ENCODE measurements around the gene MAGEB1.

DNA sequence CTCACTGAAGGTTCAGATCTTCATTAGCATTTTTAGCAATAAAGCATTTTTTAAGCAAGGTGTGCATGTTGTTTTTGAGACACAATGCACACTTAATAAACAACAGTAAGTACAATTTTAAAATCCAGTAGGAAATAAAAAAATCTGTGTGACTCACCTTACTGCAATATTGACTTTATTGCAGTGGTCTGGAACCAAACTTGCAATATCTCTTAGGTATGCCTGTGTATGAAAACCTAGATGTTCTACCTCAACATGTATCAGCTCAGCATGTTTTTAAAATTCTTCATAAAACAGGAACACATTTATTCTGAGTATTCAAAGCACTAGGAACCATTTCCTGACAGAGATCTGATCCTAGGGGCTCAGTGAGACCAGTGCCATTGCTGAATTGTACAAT is 35.6 kb downstream of the MAGEB1 start:
- TF ChIP-seq, protein P1, sequence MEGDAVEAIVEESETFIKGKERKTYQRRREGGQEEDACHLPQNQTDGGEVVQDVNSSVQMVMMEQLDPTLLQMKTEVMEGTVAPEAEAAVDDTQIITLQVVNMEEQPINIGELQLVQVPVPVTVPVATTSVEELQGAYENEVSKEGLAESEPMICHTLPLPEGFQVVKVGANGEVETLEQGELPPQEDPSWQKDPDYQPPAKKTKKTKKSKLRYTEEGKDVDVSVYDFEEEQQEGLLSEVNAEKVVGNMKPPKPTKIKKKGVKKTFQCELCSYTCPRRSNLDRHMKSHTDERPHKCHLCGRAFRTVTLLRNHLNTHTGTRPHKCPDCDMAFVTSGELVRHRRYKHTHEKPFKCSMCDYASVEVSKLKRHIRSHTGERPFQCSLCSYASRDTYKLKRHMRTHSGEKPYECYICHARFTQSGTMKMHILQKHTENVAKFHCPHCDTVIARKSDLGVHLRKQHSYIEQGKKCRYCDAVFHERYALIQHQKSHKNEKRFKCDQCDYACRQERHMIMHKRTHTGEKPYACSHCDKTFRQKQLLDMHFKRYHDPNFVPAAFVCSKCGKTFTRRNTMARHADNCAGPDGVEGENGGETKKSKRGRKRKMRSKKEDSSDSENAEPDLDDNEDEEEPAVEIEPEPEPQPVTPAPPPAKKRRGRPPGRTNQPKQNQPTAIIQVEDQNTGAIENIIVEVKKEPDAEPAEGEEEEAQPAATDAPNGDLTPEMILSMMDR (IDR thresholded peaks at IDR 0.05), result no peak
- TF ChIP-seq POLR2A (IDR thresholded peaks at IDR 0.05), result no peak
